LoVo (cell line): Measurements from ENCODE around the gene CAMK2N1.

Source experiments
- DNase-seq: peaks from one replicate; pipeline ENCODE4 v3.0.0-alpha.2; 2016; ENCODE audit warnings: low spot score

Gene CAMK2N1

GRCh38 chr1:20478057-20478635 is 7.9 kb downstream of the CAMK2N1 start:
- no peak for DNase-seq

DNA sequence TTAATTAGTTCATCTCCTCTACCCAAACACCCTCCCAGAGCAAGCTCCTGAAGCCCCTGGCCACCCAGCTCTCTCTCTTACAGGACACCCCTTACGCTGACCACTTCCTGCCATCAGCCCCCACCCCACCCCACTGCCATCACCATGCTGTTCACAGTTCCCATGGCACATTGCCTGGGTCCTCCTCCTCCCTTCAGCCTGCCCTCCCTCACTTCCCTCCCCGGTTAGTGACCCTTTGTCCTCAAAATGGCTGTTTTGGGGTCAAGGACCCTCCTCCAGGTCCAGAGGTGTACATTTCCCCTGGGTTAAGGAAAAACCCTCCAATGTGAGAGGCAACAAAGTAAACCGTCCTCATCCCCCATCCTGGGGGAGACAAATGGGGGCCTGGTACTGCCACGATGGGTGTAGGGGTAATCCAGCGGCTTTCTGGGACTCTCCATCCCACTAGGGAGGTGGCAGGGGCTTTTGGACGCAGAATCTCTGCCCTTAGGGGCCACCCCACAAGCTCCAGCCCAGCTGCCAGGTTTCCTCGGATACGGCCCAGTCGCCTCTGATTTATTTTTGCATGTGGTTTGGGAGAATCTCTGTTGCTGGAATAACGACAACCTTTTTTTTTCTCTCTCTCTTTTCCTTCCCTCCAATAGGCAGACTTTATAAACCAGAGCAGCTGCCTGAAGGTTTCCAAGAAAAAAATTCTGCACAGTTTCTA is 8.5 kb downstream of the CAMK2N1 start:
- DNase-seq: no peak

DNA sequence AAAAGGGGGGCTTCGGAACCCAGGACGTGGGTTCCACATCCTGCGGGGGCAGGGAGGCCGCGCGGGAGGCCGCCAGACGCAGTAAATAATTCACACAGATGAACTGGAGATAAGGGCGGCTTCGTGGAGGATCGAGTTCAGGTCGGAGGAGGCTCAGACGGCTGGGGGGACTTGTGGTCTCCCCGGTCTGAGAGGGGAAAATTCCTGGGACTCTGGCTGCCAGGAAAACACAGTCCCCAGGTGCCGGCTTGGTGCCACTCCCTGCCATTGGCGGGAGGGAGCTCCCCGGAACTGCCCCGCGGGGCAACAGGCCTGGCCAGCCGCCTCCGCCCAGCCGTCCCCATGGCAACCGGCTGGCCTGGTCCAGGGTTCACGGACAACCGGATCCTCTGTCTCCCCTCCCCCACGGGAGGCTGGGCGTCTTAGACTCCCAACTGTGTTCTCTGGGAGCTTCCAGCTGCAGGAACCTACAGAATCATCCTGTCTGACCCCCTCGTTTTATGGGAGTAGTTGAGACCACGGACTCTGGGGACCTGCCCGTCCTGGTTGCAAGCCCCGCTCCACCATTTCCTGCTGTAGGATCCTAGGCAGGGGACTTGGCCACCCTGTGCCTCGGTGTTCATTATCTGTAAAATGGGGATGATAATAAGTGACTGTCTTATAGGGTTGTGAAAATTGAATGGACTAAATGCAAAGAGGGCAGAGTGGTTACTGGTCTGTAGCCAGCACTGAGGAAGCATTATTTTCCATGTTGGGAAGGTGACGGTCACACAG is 9.6 kb downstream of the CAMK2N1 start:
- DNase-seq: peak; percentile 55

DNA sequence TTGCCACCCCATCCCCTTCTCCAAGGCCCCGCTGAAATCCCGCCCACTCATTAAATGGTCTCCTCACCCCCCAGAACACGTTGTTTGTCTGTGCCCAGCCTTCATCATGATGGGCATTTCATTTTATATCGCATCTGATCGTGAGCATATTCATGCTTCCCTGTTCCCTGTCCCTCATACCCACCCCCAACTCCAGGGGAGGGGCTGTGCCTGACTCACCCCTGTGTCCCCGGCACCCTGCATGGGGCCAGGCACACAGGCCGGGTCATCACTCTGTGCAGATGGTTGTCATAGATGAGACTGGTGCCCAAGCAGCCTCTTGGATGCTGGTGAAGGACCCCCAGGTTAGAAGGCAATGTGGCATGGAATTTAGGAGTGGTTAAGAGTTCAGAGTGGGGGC is 11.0 kb downstream of the CAMK2N1 start:
- no peak for DNase-seq

- no peak for DNase-seq
Observed at GRCh38 chr1:20474333-20474975, 11.6 kb downstream of the CAMK2N1 start.

- no peak for DNase-seq
Observed at GRCh38 chr1:20473894-20474293, 12.1 kb downstream of the CAMK2N1 start.

DNA sequence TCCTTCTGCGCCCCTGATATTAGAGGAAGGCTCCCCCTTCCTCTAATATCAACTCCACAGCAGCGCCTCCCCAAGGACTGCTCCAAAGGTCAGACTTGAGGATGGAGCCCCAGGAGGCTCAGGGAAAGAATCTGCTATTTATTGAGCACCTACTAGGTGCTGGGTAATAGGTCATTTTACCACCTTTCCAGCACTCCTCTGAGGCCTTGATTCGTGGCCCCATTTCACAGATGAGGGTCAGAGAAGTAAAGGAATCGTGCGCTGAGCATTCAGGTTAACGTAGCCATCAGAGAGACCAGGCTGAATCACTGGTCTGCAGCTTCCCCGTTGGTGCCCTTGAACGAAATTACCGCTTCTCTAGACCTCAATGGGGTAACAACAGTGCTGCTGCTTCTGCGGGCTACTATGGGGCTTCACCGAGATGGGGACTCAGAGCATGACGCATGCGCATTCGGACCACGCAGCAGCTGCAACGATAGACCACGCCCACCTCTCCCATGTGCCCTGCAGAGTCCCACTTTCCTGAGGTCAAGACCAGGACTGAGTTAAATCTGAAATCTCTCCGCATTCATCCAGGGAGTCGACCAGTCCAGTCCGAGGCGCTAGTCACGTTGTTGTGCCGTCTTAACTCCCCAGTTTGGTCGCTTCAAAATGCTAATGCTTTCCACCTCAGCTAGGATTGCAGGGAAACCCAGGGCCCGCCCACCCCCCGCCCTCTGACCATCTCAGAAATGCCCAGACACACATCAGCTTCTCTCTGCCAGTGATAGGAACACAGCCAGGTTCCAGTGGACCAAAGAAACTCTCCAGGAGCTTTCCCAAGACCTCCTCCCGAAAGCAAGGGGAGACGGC is 12.9 kb downstream of the CAMK2N1 start:
- DNase-seq: no peak

- no peak for DNase-seq
Observed at GRCh38 chr1:20472121-20472520, 13.9 kb downstream of the CAMK2N1 start.

DNA sequence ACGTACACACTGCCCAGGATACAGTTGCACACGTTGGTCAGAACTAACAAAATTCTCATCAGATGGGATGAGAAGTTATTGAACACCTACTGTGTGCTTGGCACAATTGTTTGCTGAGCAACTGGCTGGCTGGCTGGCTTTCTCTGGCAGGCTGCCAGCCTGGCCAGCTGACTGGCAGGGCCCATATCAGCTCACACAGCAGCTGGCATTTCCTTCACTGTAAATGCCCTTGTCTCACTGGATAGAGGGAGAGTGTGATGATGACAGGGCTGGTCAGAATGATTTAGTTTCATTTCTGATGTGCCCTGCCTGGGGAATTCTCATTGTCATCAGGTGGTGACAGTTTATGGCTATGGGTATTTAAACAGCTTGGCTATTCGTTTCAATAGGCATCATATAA is 15.8 kb downstream of the CAMK2N1 start:
- DNase-seq: no peak

GRCh38 chr1:20469406-20470076 is 16.5 kb downstream of the CAMK2N1 start:
- DNase-seq: no peak

DNA sequence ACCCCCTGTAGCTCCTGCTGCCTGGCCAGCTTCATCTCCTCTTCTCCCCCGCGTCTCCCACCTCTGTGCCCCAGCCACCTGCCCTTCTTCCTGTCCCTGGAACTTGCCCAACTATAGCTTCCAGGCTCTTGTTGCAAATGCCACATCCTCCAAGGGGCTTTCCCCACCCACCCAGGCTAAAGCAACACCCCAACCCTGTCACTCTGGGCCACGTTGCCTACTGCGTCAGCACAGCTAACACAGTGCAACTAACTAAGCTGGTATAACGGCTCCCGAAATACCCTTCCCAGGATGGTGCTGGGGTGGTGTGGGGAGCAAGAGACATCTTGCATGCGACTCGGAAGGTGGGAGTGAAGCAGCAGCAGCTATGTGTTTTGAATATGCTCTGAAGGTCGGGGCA is 19.7 kb downstream of the CAMK2N1 start:
- no peak for DNase-seq

DNA sequence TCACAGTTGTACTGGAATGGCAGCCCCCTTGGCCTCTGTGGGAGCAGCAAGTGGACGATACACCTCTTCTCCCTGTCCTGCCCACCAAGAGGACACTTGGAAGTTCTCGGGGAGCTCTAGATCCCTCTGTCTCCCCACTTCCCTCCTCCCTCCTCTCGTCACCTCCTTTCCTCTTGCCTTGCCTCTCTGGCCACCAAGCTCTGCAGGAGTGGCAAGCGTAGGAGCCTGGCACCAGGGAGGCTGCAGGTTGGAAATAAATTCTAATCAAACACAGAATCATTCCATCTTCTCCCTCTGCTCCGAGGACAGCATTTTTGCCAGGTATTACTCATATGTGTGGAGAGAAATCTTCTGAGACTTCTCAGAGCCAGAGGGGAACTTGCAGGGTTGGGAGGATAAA is 20.8 kb downstream of the CAMK2N1 start:
- DNase-seq: no peak

- DNase-seq: no peak
Observed at GRCh38 chr1:20463502-20463901, 22.5 kb downstream of the CAMK2N1 start.

GRCh38 chr1:20462397-20462796 is 23.6 kb downstream of the CAMK2N1 start:
- no peak for DNase-seq

GRCh38 chr1:20458717-20459116 is 27.3 kb downstream of the CAMK2N1 start:
- DNase-seq: no peak

GRCh38 chr1:20454004-20454403 is 32.0 kb downstream of the CAMK2N1 start:
- DNase-seq: no peak

- DNase-seq: no peak
Observed at GRCh38 chr1:20449735-20450311, 36.2 kb downstream of the CAMK2N1 start.

DNA sequence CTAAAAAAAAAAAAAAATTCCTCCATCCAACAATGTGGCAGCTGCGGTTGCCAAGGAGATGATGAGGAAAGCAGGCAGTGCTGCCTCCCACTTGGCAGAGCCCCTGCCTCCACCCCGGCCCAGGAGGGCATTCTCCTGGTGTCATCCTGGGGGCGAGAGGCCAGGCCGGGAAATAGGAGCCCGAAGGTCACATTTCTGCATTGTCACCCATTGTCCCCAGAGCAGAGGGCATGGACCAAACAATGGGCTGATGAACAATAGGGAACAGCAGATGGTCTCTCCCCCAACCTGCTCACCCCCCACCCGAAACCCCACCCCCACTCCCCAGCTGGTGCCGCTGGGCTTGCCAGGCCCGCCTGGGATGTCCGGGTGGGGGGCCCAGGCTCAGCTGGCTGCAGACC is 37.3 kb downstream of the CAMK2N1 start:
- no peak for DNase-seq

- no peak for DNase-seq
Observed at GRCh38 chr1:20447794-20448193, 38.2 kb downstream of the CAMK2N1 start.

- DNase-seq: no peak
Observed at GRCh38 chr1:20446796-20447195, 39.2 kb downstream of the CAMK2N1 start.

GRCh38 chr1:20445956-20446355 is 40.1 kb downstream of the CAMK2N1 start:
- DNase-seq: no peak
